Suprapubic skin (tissue), 4 donors: ENCODE results near the gene RASL12.

Source experiments
- CTCF ChIP-seq, 2 donors: fragments of 200-600 bp in 1 of 2; fragments of 450-650 bp in 1 of 2; sonication (generic) in 1 of 2; IDR thresholded peaks; one replicate each; pipeline ENCODE4 v1.5.1; 2016 to 2019; ENCODE audit warnings: antibody characterized with exemption in 2 of 2, mild to moderate bottlenecking in 1 of 2, moderate library complexity in 1 of 2
- EP300 ChIP-seq: sonication (generic); formaldehyde crosslinking; IDR thresholded peaks from one replicate; pipeline ENCODE4 v1.6.1; 2017; ENCODE audit warnings: antibody characterized with exemption
- POLR2A ChIP-seq, 2 donors: fragments of 450-650 bp; IDR thresholded peaks; one replicate each; pipeline ENCODE4 v1.6.1; 2017; ENCODE audit warnings: antibody characterized with exemption in 2 of 2, mild to moderate bottlenecking in 2 of 2, moderate library complexity in 2 of 2
- POLR2AphosphoS5 ChIP-seq, 3 donors: sonication (generic); formaldehyde crosslinking; IDR thresholded peaks; one replicate each; pipeline ENCODE4 v1.6.1; 2017; ENCODE audit warnings: antibody characterized with exemption in 3 of 3

- no peak for TF ChIP-seq CTCF (IDR thresholded peaks at IDR 0.05)
- TF ChIP-seq POLR2A (IDR thresholded peaks at IDR 0.05), result no peak
- no peak for TF ChIP-seq EP300
- TF ChIP-seq POLR2AphosphoS5 (IDR thresholded peaks at IDR 0.05), result no peak
Observed at GRCh38 chr15:65008983-65009382, 58.8 kb downstream of the RASL12 start.
